ENCODE measurements around the gene DENND1A. TPM values are rescaled to one million over a fixed set of nuclear protein-coding genes. Genes with fewer than 3 reads are reported as not detected.

DENND1A gene
- total RNA-seq, 1 experiment from 2014 or later, result 29.7 TPM

DNA sequence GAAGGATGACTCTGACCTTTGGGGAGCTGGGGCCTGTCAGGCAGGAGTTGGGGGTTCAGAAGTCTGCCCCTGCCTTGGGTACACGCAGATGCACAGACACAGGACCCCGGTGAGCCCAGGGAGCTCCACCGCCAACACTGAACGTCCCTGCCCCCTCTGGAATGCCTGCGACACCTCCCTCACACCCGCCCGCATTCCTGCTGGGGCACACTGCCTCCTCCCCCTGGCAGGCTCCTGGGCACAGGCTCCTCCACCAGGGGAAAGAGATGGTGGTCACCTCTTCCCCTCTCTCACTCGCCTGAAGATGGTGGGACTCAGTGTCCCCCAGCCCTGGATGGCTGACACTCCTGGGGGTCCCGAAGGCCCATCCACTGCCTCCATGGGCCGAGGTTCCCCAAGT lies 561.9 kb downstream of the DENND1A start:
- TF ChIP-seq EZH2phosphoT487 (IDR thresholded peaks at IDR 0.05; ENCODE audit: borderline replicate concordance, low read length) (no peak), EZH2 (IDR thresholded peaks at IDR 0.05; ENCODE audit: low read length, unreplicated experiment) (no peak)
- TF ChIP-seq, protein P1, sequence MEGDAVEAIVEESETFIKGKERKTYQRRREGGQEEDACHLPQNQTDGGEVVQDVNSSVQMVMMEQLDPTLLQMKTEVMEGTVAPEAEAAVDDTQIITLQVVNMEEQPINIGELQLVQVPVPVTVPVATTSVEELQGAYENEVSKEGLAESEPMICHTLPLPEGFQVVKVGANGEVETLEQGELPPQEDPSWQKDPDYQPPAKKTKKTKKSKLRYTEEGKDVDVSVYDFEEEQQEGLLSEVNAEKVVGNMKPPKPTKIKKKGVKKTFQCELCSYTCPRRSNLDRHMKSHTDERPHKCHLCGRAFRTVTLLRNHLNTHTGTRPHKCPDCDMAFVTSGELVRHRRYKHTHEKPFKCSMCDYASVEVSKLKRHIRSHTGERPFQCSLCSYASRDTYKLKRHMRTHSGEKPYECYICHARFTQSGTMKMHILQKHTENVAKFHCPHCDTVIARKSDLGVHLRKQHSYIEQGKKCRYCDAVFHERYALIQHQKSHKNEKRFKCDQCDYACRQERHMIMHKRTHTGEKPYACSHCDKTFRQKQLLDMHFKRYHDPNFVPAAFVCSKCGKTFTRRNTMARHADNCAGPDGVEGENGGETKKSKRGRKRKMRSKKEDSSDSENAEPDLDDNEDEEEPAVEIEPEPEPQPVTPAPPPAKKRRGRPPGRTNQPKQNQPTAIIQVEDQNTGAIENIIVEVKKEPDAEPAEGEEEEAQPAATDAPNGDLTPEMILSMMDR (conservative IDR thresholded peaks at IDR 0.05; ENCODE audit: low read depth, low read length), result no peak
- Histone ChIP-seq H3K36me3 (ENCODE audit: low read depth, low read length) (no peaks in the 10 kb centered on the region), H3K9me3 (ENCODE audit: low read length) (no peaks in the 10 kb centered on the region), H3K9ac (ENCODE audit: low read length) (no peak overlapping the region), H3K79me2 (ENCODE audit: low read length) (no peaks in the 10 kb centered on the region), H3K27me3 (ENCODE audit: low read length) (peaks cover 13% of the 10 kb centered on the region), H4K20me1 (ENCODE audit: low read length) (no peaks in the 10 kb centered on the region), H3K4me3 (ENCODE audit: low read length) (no peak overlapping the region), H3F3A (ENCODE audit: low read length, unreplicated experiment) (no peaks in the 10 kb centered on the region), H3K9me2 (replicated peaks; ENCODE audit: low read length) (no peaks in the 10 kb centered on the region), H3K4me1 (ENCODE audit: insufficient read depth, low read length) (no peaks in the 10 kb centered on the region), H3K4me2 (ENCODE audit: low read length) (no peak overlapping the region), H2AFZ (ENCODE audit: low read length) (no peak overlapping the region), H3K27ac (ENCODE audit: low read length) (no peak overlapping the region)
- BruUV-seq (replicated peaks), result no TSS peak
- intact Hi-C loops (cut with micrococcal nuclease), result no loop called here
- ChIA-PET CTCF (no interaction called here), POLR2A (ENCODE audit: unreplicated experiment) (no interaction called here)
- no peak for DNase-seq
- ATAC-seq, result no peak

DNA sequence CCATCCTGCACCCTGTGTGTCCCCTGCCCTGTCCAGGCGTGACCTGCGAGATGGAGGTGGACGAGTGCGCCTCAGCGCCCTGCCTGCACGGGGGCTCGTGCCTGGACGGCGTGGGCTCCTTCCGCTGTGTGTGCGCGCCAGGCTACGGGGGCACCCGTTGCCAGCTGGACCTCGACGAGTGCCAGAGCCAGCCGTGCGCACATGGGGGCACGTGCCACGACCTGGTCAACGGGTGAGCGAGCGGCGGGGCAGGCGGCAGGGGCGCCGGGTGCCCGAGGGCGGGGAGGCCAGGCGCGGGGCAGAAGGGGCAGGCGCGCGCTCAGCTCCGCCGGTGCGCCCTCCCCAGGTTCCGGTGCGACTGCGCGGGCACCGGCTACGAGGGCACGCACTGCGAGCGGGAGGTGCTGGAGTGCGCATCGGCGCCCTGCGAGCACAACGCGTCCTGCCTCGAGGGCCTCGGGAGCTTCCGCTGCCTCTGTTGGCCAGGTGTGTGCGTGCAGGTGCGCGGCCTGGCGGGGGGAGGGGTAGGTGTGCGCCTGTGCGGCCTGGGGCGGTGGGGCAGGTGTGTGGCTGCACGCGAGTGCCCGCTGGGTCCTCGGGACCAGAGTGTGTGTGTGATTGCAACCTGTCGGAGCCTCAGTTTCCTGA lies 563.9 kb downstream of the DENND1A start:
- no peaks in the 10 kb centered on the region for H4K20me1 ChIP-seq (ENCODE audit: low read length)
- no peaks in the 10 kb centered on the region for H3K9me3 ChIP-seq (ENCODE audit: low read length)
- no peaks in the 10 kb centered on the region for H3K27me3 ChIP-seq (ENCODE audit: low read length)
- no peaks in the 10 kb centered on the region for H3K79me2 ChIP-seq (ENCODE audit: low read length)
- TF ChIP-seq, protein P1 (conservative IDR thresholded peaks at IDR 0.05; ENCODE audit: low read depth, low read length), result no peak
- TF ChIP-seq EZH2phosphoT487 (IDR thresholded peaks at IDR 0.05; ENCODE audit: borderline replicate concordance, low read length) (no peak), EZH2 (IDR thresholded peaks at IDR 0.05; ENCODE audit: low read length, unreplicated experiment) (no peak)
- no TSS peak for BruUV-seq (replicated peaks)
- POLR2A ChIA-PET (ENCODE audit: unreplicated experiment), result no interaction called here
- ATAC-seq (no peak), DNase-seq (no peak)
- no peak overlapping the region for H3K4me2 ChIP-seq (ENCODE audit: low read length)
- H3K4me3 ChIP-seq (ENCODE audit: low read length), result no peak overlapping the region
- H3K36me3 ChIP-seq (ENCODE audit: low read depth, low read length), result no peaks in the 10 kb centered on the region
- H3K9ac ChIP-seq (ENCODE audit: low read length), result no peak overlapping the region
- no peak overlapping the region for H3K27ac ChIP-seq (ENCODE audit: low read length)
- no peaks in the 10 kb centered on the region for H3F3A ChIP-seq (ENCODE audit: low read length, unreplicated experiment)
- no peak overlapping the region for H2AFZ ChIP-seq (ENCODE audit: low read length)
- H3K4me1 ChIP-seq (ENCODE audit: insufficient read depth, low read length), result no peaks in the 10 kb centered on the region
- CTCF ChIA-PET, result no interaction called here
- intact Hi-C loops (cut with micrococcal nuclease), result no loop called here
- no peaks in the 10 kb centered on the region for H3K9me2 ChIP-seq (replicated peaks; ENCODE audit: low read length)

DNA sequence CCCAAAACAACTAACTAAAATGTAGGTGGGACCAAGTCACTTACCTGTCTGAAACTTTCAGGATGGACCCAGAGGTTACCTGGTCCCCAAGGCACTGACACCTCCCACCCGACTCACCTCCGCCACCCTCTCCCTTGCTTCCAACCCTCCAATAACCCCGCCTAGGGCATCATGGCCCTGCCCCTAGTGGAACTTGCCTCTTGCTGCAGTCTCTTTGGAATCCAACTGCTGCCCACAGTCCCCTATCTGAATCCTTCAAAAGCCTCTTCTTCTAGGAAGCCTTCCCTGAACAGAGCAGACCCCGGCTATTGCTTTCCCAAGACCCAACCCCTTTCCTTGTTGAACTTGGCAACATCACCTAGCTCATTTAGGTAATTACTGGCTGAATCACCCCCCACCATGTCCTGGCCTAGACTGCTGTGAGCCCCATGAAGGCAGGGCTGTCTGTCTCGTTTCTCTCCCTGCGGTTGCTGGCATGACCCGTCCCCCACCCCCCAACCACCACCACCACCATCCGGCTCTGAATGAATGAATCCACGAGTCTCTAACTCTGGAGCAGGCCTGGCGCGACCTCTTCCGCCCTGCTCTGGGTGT lies 564.5 kb downstream of the DENND1A start:
- H3K79me2 ChIP-seq (ENCODE audit: low read length), result no peaks in the 10 kb centered on the region
- no peaks in the 10 kb centered on the region for H4K20me1 ChIP-seq (ENCODE audit: low read length)
- no peaks in the 10 kb centered on the region for H3K9me3 ChIP-seq (ENCODE audit: low read length)
- intact Hi-C loops (cut with micrococcal nuclease), result no loop called here
- no peak overlapping the region for H3K9ac ChIP-seq (ENCODE audit: low read length)
- H3K27me3 ChIP-seq (ENCODE audit: low read length), result no peaks in the 10 kb centered on the region
- no peak overlapping the region for H3K4me2 ChIP-seq (ENCODE audit: low read length)
- no peak overlapping the region for H2AFZ ChIP-seq (ENCODE audit: low read length)
- ATAC-seq (no peak), DNase-seq (no peak)
- BruUV-seq (replicated peaks), result no TSS peak
- no peaks in the 10 kb centered on the region for H3K9me2 ChIP-seq (replicated peaks; ENCODE audit: low read length)
- ChIA-PET POLR2A (ENCODE audit: unreplicated experiment) (no interaction called here), CTCF (no interaction called here)
- no peaks in the 10 kb centered on the region for H3K36me3 ChIP-seq (ENCODE audit: low read depth, low read length)
- H3K4me1 ChIP-seq (ENCODE audit: insufficient read depth, low read length), result no peaks in the 10 kb centered on the region
- no peak overlapping the region for H3K4me3 ChIP-seq (ENCODE audit: low read length)
- no peaks in the 10 kb centered on the region for H3F3A ChIP-seq (ENCODE audit: low read length, unreplicated experiment)
- H3K27ac ChIP-seq (ENCODE audit: low read length), result no peak overlapping the region
- TF ChIP-seq, protein P1 (conservative IDR thresholded peaks at IDR 0.05; ENCODE audit: low read depth, low read length), result peak; percentile 34; the same call in 1 of the 2 replicates
- no peak for TF ChIP-seq EZH2phosphoT487 (IDR thresholded peaks at IDR 0.05; ENCODE audit: borderline replicate concordance, low read length)

All from PC-3 (cell line).